ENCODE results near the gene ADRA2C. TPM values are rescaled to one million over a fixed set of nuclear protein-coding genes. Genes with fewer than 3 reads are reported as not detected.

ADRA2C gene
- total and polyA plus RNA-seq, 2 of the 13 experiments (the other 11 are each of a cell fraction or from before 2014, with no cell fraction given), result 15.4 to 69.7 TPM

DNA sequence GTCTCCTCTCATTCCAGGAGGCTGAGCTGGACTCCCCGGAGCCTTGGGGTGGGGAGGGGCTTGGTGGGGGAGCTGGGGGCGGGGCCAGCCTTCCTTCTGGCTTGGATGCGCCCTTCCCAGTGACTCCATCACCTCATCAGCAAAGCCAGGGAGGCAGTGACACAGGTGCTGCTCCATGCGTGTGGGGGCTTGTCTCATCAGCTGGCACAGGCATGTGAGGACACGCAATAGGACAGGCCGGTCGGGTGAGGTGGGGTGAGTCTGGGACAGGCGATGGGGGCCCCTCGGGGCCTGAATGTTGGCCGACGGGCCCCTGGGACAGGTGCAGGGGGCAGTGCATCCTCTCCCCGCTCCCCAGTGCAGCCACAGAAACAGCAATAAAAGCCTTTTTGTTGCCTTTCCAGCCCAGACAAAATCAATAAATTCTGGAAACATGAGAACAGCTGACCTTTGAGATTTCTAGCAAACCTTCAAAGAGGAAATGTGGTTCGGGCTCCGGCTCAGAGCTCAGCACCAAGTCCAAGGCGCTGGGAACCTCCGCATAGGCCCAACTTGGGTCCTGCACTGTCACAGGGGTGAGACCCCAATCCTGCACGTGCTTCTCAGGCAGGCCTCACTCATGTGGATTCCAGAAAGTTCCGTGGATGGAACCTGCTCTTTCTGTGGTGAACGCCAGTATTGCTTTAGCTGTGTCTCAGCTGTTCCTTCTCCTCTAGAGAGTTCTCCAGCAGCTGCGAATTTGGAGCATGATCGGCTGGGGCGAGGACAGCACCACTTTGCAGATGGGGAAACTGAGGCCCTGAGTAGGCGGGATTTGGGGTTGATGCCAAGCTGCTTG lies 18.5 kb downstream of the ADRA2C start (continued):
- TF ChIP-seq, protein P1, sequence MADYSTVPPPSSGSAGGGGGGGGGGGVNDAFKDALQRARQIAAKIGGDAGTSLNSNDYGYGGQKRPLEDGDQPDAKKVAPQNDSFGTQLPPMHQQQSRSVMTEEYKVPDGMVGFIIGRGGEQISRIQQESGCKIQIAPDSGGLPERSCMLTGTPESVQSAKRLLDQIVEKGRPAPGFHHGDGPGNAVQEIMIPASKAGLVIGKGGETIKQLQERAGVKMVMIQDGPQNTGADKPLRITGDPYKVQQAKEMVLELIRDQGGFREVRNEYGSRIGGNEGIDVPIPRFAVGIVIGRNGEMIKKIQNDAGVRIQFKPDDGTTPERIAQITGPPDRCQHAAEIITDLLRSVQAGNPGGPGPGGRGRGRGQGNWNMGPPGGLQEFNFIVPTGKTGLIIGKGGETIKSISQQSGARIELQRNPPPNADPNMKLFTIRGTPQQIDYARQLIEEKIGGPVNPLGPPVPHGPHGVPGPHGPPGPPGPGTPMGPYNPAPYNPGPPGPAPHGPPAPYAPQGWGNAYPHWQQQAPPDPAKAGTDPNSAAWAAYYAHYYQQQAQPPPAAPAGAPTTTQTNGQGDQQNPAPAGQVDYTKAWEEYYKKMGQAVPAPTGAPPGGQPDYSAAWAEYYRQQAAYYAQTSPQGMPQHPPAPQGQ (CRISPR knock-in tag; IDR thresholded peaks at IDR 0.05; ENCODE audit: borderline replicate concordance), result no peak
- 0 out of 2 replicates have a peak, but pooled peaks have one; percentile 4 for TF ChIP-seq SMC3 (IDR thresholded peaks at IDR 0.05; ENCODE audit: low read length)
- TF ChIP-seq, protein P2, sequence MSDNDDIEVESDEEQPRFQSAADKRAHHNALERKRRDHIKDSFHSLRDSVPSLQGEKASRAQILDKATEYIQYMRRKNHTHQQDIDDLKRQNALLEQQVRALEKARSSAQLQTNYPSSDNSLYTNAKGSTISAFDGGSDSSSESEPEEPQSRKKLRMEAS (IDR thresholded peaks at IDR 0.05), result no peak
- TF ChIP-seq STAG1 (CRISPR knock-in tag; IDR thresholded peaks at IDR 0.05), result peak; percentile 33
- no peak for TF ChIP-seq ZNF432 (CRISPR knock-in tag; IDR thresholded peaks at IDR 0.05; ENCODE audit: borderline replicate concordance)
- peak; percentile 63 for TF ChIP-seq YEATS4 (CRISPR knock-in tag; IDR thresholded peaks at IDR 0.05; ENCODE audit: borderline replicate concordance)
- TF ChIP-seq, protein P3, sequence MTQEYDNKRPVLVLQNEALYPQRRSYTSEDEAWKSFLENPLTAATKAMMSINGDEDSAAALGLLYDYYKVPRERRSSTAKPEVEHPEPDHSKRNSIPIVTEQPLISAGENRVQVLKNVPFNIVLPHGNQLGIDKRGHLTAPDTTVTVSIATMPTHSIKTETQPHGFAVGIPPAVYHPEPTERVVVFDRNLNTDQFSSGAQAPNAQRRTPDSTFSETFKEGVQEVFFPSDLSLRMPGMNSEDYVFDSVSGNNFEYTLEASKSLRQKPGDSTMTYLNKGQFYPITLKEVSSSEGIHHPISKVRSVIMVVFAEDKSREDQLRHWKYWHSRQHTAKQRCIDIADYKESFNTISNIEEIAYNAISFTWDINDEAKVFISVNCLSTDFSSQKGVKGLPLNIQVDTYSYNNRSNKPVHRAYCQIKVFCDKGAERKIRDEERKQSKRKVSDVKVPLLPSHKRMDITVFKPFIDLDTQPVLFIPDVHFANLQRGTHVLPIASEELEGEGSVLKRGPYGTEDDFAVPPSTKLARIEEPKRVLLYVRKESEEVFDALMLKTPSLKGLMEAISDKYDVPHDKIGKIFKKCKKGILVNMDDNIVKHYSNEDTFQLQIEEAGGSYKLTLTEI (CRISPR knock-in tag; conservative IDR thresholded peaks at IDR 0.05), result no peak
- 0 out of 2 replicates have a peak, but pooled peaks have one; percentile 65 for TF ChIP-seq ZNF562 (CRISPR knock-in tag; IDR thresholded peaks at IDR 0.05; ENCODE audit: borderline replicate concordance)
- TF ChIP-seq, protein P4, sequence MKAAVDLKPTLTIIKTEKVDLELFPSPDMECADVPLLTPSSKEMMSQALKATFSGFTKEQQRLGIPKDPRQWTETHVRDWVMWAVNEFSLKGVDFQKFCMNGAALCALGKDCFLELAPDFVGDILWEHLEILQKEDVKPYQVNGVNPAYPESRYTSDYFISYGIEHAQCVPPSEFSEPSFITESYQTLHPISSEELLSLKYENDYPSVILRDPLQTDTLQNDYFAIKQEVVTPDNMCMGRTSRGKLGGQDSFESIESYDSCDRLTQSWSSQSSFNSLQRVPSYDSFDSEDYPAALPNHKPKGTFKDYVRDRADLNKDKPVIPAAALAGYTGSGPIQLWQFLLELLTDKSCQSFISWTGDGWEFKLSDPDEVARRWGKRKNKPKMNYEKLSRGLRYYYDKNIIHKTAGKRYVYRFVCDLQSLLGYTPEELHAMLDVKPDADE (CRISPR knock-in tag; IDR thresholded peaks at IDR 0.05), result no peak; the same call in 1 of the 2 replicates
- TF ChIP-seq ZNF652 (CRISPR knock-in tag; IDR thresholded peaks at IDR 0.05; ENCODE audit: borderline replicate concordance, low read depth), result no peak
- TF ChIP-seq, protein P5, sequence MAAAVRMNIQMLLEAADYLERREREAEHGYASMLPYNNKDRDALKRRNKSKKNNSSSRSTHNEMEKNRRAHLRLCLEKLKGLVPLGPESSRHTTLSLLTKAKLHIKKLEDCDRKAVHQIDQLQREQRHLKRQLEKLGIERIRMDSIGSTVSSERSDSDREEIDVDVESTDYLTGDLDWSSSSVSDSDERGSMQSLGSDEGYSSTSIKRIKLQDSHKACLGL (CRISPR knock-in tag; IDR thresholded peaks at IDR 0.05), result peak; percentile 84; the same call in 1 of the 2 replicates
- TF ChIP-seq CENPX (CRISPR knock-in tag; IDR thresholded peaks at IDR 0.05), result no peak
- no peak for TF ChIP-seq CBFB (CRISPR knock-in tag; IDR thresholded peaks at IDR 0.05)
- TF ChIP-seq SP1 (IDR thresholded peaks at IDR 0.05), result no peak
- TF ChIP-seq SP1 (CRISPR knock-in tag; IDR thresholded peaks at IDR 0.05), result no peak
- TF ChIP-seq, protein P6, sequence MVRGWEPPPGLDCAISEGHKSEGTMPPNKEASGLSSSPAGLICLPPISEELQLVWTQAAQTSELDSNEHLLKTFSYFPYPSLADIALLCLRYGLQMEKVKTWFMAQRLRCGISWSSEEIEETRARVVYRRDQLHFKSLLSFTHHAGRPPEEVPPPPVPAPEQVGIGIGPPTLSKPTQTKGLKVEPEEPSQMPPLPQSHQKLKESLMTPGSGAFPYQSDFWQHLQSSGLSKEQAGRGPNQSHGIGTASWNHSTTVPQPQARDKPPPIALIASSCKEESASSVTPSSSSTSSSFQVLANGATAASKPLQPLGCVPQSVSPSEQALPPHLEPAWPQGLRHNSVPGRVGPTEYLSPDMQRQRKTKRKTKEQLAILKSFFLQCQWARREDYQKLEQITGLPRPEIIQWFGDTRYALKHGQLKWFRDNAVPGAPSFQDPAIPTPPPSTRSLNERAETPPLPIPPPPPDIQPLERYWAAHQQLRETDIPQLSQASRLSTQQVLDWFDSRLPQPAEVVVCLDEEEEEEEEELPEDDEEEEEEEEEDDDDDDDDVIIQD (CRISPR knock-in tag; IDR thresholded peaks at IDR 0.05; ENCODE audit: low read depth), result no peak
- peak; percentile 96 for TF ChIP-seq ZNF747 (CRISPR knock-in tag; IDR thresholded peaks at IDR 0.05; ENCODE audit: borderline replicate concordance)
- no peak for TF ChIP-seq ADNP (CRISPR knock-in tag; IDR thresholded peaks at IDR 0.05)
- no peak; the same call in 1 of the 2 replicates for TF ChIP-seq ZNF552 (CRISPR knock-in tag; IDR thresholded peaks at IDR 0.05; ENCODE audit: borderline replicate concordance)
- TF ChIP-seq, protein P7, sequence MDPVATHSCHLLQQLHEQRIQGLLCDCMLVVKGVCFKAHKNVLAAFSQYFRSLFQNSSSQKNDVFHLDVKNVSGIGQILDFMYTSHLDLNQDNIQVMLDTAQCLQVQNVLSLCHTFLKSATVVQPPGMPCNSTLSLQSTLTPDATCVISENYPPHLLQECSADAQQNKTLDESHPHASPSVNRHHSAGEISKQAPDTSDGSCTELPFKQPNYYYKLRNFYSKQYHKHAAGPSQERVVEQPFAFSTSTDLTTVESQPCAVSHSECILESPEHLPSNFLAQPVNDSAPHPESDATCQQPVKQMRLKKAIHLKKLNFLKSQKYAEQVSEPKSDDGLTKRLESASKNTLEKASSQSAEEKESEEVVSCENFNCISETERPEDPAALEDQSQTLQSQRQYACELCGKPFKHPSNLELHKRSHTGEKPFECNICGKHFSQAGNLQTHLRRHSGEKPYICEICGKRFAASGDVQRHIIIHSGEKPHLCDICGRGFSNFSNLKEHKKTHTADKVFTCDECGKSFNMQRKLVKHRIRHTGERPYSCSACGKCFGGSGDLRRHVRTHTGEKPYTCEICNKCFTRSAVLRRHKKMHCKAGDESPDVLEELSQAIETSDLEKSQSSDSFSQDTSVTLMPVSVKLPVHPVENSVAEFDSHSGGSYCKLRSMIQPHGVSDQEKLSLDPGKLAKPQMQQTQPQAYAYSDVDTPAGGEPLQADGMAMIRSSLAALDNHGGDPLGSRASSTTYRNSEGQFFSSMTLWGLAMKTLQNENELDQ (CRISPR knock-in tag; IDR thresholded peaks at IDR 0.05; ENCODE audit: borderline replicate concordance), result no peak

Data from HepG2 (cell line).